GM19397 (cell line): ENCODE measurements around the gene PCYT2.

ENCODE experiments used
- ATAC-seq: cut with Tn5 transposase; IDR thresholded peaks from one replicate; pipeline ENCODE4 v1.9.1; 2021; ENCODE audit warnings: mild to moderate bottlenecking, moderate library complexity; ENCODE audit not compliant: unreplicated experiment

Gene PCYT2

GRCh38 chr17:81877569-81877968 is 33.6 kb downstream of the PCYT2 start:
- ATAC-seq = no peak

GRCh38 chr17:81871387-81872230 is 39.6 kb downstream of the PCYT2 start:
- ATAC-seq = peak; percentile 50

GRCh38 chr17:81870981-81871386 is 40.2 kb downstream of the PCYT2 start, which contains the start of gene ARHGDIA:
TSS of gene ARHGDIA (minus strand) at chr17:81871337. CDS start at chr17:81869930, 1,407 bp downstream.
- peak; percentile 27 for ATAC-seq

GRCh38 chr17:81870131-81870980 is 40.8 kb downstream of the PCYT2 start:
- peak; percentile 5 for ATAC-seq

- ATAC-seq = no peak
These were observed 41.7 kb downstream of the PCYT2 start for GRCh38 chr17:81869221-81870130.

- ATAC-seq = no peak
These were observed 42.5 kb downstream of the PCYT2 start for GRCh38 chr17:81868674-81869220.

GRCh38 chr17:81867991-81868673 is 43.1 kb downstream of the PCYT2 start:
- ATAC-seq = no peak

- ATAC-seq = no peak
These were observed 43.8 kb downstream of the PCYT2 start for GRCh38 chr17:81867170-81867990.

GRCh38 chr17:81866440-81867169 is 44.6 kb downstream of the PCYT2 start:
- ATAC-seq = no peak

- ATAC-seq = no peak
These were observed 45.3 kb downstream of the PCYT2 start for GRCh38 chr17:81865733-81866439.

GRCh38 chr17:81865358-81865732 is 45.9 kb downstream of the PCYT2 start:
- ATAC-seq = no peak

- no peak for ATAC-seq
These were observed 47.1 kb downstream of the PCYT2 start for GRCh38 chr17:81863833-81864768.

GRCh38 chr17:81863123-81863675 is 48.0 kb downstream of the PCYT2 start:
- no peak for ATAC-seq

GRCh38 chr17:81860756-81861568 is 50.2 kb downstream of the PCYT2 start:
- peak; percentile 78 for ATAC-seq
